HG02973 (cell line): ENCODE results near the gene TCP11L2.
"Not testable (repeated sequence)": the region's sequence is repeated elsewhere in the genome, so short reads cannot be mapped to it uniquely, and the experiment has no call there.

Experiments used
- ATAC-seq: cut with Tn5 transposase; IDR thresholded peaks from one replicate; pipeline ENCODE4 v1.9.1; 2021; ENCODE audit warnings: moderate library complexity; ENCODE audit not compliant: unreplicated experiment

TCP11L2 gene

DNA sequence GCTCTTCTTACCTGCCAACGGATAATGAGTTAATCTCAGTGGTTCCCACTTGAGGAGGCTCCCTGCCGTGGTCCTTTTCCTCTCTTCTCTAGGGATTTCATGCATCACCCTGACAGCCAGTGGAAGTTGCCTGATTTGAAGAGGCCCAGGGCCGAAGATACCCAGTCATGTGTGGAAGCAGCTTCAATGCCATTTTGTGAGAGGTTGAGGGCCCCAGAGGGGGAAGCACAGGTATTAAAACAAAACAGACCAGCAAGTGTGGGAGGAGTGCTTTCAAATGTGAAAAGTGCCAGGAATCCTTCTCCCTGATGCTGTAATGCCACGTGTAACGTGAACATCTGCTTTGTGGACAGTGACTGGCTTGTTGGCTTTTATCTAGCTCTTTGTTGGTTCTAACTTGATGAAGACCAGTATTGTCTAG lies 1.5 kb downstream of the TCP11L2 start:
- ATAC-seq, result no peak

DNA sequence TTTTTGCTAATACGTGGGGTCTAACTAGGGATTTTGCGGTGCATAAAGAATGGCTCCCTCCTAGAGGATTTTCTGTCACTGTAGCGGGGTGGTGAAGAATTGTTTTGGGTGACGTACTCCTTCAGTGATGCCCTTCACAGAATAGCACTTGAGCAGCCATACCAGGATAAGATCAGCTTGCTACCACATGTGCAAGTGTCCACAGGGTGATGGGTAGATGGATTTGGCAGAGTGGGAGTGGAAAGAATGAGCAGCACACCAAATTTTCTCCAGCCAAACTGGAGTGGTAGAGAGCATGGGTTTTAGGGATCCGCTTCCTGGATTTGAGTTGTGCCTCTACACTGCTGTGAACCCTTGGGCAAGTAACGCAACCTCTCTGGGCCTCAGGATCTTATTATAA lies 2.3 kb downstream of the TCP11L2 start:
- no peak for ATAC-seq

DNA sequence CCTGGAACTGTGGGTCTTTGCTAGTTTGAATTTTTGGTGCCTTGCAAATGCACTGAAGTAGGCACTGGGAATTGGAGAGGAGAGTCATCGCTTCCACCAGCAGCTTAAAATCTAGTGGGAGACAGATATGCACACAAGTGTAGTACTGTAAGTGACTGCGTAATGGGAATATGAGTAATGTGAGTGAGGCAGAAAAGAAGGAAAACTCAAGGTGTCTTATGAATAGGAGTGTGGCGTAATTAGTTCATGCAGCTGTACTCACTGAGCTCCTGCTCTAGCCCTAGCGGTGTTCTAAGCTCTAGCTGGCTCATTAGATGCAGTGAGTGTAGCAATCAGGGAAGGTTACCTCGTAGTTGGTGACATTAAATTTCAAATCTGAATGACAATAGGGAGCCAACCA lies 2.8 kb downstream of the TCP11L2 start:
- ATAC-seq, result no peak

DNA sequence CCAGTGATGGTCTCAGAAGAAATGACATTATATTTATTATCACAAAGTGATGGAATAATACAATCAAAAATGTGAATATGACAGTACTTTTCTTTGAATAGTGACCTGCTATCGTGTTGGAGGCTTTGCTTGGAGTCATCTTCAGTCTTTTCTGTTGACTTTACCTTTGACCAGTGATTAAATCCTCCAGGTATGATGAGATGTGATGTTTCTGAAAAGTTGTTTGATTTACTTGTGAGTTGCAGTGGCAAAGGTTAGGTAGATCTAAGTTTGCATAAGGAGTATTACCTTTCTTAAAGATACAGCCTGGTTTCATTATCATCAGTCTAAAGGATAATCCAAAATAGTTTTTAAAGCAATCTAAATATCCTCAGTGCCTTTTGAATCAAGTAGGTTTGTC lies 4.6 kb downstream of the TCP11L2 start:
- no peak for ATAC-seq

DNA sequence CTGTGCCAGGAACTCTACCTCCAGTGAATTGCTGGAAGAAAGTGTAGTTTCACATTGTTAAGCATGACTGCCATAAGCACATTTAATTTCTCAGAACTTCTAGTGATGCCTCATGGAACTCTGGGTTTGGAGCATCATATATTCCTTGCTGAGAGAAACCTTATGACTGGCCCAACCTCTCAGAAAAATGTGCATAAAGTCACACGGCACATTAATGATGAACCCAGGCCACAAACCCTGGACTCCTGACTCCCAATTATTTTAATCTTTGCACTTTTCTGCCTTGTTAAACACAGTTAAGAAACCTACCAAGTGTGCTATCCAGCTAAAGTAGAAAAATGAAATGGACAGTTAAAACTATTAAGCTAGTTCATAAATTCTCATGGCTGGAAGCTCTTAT lies 5.6 kb downstream of the TCP11L2 start:
- ATAC-seq, result no peak

DNA sequence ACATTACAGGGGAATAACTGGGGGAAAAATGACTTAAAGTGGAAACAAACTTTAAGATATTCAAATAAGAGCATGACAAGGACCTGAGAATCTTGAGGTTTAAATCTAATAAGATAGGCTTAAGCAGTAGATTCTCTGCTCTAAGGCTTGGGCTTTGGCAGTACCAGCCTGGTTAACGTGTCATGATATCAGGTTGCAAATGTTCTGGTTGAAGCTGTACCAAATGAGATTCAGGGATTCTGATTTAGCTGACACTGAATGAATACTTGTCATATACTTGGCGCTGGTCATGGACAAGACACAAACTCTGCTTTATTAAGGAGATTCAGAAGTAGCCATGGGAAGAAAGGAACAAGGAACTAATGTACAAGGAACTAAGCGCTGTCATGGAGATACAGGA lies 6.1 kb downstream of the TCP11L2 start:
- ATAC-seq, result no peak

DNA sequence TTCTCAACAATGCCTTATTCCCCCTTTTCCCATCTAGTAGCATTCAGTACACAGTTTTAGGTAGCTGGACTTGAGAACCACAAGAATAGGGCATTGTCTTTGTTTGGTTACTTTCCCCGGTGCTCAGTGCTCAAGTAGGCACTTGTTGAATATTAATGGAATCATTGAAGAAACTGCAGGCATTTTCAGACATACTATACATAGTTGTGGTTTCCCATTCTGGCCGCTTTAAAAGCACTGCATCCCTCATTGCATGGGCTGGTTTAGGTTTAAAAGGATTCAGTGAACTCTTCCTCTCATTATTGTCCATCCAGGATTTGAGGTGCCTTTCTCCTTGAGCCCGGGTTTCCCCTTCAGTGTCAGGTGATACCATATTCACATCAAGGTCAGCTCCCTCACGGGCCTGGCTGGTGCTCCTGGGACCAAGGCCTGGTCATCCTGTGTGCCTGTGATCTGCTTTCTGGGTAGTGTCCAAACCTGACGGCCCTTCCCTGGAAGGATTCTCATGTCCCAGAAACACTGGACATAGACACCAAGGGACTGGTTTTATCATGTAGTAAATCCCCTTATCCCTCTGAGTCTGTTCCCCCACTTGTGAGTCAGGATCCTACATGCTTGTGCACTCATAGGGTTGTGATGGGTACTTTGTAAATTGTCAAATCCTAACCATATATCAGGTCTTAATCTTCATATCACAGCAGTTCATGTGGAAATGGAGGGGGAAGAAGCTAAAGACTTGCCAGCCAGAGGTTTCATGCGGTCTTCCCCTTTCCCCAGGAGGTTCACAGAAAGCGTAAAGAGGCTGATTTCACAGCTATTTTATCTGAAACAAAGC lies 7.4 kb downstream of the TCP11L2 start:
- no peak for ATAC-seq

DNA sequence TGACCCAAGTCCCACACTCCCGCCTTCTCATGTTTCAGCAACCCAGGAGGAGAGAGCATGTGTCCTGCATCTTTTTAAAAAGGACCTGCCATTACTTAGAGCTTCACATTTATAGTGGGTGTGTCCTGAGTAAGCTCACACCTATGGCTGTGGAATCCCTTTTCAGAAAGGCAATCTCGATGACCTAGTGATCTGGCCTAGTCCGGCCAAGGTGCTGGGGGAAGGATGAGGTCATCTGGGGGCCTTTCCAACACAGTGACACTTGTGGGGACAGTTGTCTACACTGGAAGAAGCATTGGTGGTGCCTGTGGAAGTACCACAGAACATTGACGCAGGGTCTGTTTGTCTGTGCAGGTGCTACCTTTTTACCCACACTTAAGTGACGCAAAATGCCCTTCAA lies 8.2 kb downstream of the TCP11L2 start:
- no peak for ATAC-seq

DNA sequence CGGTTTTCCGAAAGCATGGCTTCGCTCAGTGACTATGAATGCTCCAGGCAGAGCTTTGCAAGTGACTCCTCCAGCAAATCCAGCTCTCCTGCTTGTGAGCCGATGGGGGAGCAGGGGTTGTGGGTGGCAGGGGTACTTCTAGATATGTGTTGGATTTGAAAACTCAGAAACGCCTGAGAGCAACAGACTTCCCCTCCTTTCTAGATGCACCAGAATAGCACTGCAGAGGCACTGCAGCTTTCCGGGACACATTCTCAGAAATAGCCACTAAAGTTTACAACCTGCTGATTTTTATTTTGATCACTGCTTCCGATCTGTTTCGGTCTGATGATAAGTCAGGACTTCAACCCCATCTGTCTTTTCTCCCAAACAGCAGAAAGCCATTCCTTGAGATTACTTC lies 8.6 kb downstream of the TCP11L2 start:
- ATAC-seq, result no peak

DNA sequence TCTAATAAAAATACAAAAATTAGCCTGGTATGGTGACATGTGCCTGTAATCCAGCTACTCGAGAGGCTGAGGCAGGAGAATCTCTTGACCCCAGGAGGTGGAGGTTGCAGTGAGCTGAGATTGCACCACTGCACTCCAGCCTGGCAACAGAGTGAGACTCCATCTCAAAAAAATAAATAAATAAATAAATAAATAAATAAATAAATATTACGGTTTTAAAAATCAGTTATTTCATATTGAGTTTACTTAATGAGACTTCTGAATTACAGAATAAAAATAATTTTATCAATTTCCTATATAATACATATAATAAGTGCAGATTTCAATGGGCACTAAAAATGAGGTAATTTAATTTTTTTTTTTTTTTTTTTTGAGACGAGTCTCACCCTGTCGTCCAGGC lies 10.9 kb downstream of the TCP11L2 start:
- not testable (repeated sequence) for ATAC-seq

DNA sequence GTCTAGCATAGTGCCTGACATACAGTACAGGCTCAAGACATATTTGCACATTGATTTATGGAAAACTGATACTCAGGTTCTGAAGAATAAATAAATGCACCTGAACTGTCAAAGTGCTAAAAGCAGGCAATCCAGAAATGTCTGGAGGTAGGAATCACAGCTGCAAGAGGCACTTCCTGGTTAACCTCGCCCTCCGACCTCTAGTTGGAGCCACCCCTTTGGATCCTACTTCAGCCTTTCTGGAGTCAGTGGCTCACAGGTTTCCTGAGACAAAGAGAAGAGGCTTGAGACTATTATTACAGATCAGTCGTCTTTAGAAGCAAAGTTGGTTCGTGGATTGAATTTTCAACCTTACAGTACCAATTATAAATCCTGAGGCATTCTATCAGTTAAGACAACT lies 13.0 kb downstream of the TCP11L2 start:
- no peak for ATAC-seq

DNA sequence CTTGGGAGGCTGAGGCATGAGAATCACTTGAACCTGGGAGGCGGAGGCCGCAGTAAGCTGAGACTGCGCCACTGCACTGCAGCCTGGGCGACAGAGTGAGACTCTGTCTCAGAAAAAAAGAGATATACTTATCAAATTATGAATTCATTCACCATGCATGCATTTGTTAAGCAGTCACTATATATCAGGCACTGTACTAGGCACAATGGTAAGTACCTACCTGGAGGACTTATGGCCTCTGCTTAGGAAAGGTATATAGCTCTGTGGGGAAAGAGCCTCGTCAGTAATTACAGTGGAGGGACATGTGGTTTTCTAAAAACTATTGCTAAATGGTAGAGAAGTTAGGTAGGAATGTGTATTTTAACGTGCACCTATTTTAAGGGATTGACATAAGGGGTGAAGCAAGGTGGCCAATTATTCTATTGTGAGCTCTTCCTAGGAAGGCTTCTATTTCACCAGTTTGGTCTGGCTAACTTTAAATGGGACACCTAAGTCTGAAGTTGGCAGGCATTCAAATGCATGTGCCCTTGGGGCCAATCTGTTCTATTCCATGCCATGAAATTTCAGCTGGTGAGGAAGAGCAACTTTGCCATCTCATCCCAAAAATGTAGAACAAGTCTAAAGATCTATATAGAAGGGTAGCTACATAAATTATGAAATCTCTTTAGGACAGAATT lies 15.0 kb downstream of the TCP11L2 start:
- no peak for ATAC-seq

DNA sequence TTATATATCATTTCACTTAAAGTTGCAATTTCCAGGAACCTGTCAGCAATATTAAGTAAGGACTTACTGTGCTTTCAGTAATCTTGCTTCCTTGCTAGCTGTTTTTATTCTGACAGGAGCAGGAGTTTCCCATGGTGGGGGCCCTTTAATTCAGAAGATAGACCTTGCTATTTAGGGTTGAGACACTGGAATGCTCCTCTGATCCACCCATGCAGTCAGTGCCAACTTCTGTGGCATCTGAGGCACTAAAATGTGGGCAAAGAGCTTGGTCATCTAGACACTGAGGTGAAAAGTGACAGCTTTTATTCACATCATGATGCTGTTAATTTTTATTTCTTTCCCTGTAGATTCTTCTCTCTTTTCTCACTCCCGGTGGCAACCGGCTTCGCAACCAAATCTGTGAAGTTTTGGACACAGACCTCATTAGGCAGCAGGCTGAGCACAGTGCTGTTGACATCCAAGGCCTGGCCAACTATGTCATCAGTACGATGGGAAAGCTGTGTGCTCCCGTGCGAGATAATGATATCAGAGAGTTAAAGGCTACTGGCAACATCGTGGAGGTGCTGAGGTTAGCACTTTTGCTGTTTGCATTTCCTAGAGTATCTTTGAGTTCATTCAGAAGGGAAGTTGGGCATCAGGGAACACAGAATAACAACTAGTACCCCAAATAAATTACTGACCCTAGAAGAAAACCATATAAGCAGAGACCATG lies 18.8 kb downstream of the TCP11L2 start:
- no peak for ATAC-seq

DNA sequence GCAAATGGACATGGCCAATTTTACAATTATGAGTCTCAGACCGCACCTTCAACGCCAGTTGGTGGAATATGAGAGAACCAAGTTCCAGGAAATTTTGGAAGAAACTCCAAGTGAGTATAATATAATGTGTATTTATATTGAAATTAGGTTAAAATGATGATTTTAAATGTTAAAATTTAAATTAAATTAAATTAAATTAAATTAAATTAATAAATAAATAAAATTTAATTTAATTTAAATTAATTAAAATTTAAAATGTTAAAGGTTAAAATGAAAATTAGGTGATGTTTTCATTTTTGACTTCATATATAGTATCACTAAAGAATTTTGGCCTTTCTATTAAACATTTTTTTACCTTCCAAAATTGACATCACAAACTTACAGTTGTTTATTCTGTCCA lies 21.0 kb downstream of the TCP11L2 start:
- ATAC-seq, result no peak

DNA sequence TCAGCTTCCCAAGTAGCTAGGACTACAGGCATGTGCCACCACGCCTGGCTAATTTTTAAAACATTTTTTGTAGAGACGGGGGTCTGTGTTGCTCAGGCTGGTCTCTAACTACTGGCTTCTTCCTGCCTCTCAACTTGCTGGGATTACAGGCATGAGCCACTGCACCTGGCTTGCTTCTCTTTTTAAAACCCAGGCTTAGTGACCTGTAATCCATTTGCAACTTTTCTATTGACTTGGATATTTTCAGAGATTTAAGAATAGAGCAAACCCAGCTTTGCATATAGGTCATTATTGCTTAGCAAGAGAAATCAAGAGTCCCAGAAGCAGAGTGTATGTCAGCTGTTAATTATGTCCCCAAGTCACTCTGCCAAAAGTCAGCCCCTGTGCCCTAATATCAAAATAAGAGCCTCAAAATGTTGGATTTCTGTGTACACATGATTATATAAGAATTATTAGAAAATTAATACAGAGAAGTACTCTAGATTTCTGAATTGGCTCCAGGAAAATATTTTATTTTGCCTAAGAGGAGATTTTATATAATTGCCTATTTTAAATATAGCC lies 24.9 kb downstream of the TCP11L2 start:
- ATAC-seq, result no peak

DNA sequence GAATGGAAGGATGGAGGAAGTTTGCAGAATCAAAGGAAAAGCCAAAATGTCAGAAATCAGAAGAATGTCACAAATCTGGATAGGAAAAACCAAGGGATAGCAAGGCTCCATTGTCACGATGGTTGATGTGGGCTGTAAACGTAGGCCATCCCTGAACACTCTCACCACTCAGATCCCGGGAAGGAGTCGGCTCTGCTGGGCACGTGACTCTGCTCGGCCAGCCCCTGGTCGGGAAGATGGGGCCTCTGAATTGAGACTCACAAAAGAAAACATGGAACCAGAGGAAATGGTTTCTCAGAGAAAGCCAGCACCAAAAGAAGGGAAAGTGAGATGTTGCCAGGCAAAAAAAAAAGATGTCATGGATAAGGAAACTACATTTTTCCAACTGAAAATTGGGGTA lies 26.2 kb downstream of the TCP11L2 start:
- no peak for ATAC-seq

DNA sequence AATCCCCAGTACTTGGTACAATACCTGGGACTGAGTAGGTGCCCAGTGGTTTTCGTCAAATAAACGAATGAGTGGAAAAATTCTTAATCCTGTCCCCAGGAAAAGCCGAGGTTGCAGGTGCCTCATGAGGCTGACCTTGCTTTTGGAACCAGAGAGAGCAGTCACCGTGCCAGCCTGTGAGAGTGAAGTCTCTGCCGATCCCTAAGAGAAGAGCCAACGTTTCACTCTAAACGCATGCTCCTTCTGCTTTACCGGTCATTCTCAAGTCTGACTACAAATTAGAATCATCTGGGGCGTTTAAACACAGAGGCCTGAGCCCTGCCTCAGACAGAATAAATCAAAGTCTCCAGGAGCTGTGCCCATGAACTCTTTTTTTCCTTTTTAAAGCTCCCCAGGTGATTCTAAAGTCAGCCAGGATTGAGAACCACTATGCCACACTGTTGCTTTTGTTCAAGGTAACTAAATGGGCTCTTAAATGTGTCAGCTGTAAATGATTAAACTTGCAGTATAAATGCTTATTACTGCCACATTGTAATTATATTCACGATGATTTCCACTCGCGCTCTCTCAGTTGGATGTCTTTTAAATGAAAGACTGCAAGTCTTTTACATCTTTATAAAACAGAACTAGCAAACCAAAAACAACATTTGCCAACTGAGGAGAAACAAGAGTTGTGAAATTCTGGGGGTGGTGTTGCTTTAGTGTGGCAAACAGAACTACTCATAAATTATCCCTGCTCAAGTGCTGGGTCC lies 26.9 kb downstream of the TCP11L2 start:
- no peak for ATAC-seq

DNA sequence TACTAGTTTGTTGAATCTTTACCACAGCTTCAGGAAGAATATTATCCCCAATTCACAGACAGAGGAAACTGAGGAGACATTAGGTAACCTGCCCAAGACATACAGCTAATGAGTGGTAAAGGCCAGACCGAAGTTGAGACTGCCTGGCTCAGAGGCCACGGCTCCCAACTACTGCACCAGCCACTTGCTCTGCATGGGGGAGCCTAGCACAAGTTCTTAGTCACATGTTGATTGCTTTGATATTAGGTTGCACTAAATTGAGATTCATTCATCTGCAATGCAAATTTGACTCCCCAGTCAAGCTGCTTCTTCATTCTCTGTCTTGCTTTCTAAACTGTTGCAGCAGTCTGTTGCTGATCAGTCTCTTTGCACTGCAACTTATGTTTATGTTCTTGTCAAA lies 29.1 kb downstream of the TCP11L2 start:
- ATAC-seq, result no peak

DNA sequence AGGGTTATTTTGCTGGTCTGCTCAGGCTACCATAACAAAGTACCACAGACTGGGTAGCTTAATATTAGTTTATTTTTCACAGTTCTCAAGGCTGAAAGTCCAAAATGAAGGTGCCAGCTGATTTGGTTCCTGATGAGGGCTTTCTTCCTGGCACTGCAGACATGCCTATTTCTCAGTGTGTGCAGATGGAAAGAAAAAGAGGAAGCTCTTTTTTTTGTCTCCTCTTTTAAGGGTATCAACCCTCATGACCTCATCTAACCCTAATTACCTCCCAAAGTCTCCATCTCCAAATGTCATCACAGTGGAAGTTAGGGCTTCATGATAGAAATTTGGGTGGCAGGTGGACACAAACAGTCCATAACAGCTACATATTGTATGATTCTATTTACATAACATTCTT lies 30.0 kb downstream of the TCP11L2 start:
- ATAC-seq, result no peak

DNA sequence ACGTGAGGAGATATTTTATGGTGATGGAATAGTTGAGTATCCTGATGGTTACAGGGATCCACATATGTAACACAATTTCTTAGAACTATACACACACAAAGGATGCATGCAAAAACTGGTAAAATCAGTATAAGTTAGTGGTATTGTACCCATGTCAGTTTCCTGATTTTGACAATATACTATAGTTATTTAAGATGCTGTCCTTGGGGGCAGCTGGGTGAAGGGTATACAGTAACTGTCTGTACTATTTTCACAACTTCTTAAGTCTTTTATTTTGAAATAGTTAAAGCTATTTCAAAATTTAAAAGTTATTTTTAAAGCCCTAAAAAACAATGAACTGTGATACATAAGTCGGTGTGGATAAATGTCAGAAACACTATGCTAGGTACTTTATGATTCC lies 30.5 kb downstream of the TCP11L2 start:
- ATAC-seq, result no peak

DNA sequence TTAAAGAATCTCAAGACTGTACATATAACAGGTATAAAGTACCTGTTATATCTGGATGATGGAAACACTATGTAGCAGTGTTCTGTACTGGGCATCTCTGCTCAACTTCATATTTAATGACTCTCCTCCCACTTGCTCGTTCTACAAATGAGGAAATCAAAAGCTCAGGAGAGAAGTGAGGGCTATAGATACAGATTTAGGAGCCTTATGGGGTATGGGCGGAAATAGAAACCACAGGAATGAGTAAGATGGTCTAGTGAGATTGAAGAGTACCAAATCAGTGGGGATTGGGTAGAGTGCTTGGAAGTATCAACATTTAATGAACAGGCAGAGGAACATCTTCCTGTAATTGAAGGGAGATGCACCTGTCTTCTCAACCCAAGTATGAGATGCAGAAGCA lies 31.2 kb downstream of the TCP11L2 start:
- ATAC-seq, result no peak
